Natural killer cell treated with Interleukin-12 subunit alpha and Interleukin-12 subunit beta and Interleukin-15 and Interleukin-18, amount 100 ng/mL, for 72 hours (primary cell): ENCODE results near the gene PIGK. TPM values are rescaled to one million over a fixed set of nuclear protein-coding genes. Genes with fewer than 3 reads are reported as not detected.

Experiments used
- ATAC-seq, 2 donors: fragments of 150-1000 bp; cut with Tn5 transposase in 1 of 2; sonication (Bioruptor Pico), chemical (Tn5 transposase) in 1 of 2; 2 replicates each; pipeline ENCODE4 v1.10.0; 2021
- DNase-seq: peaks from one replicate; pipeline ENCODE4 v3.0.0; 2022; ENCODE audit warnings: low spot score
- H3K27ac Mint-ChIP-seq, 2 donors: 1 replicate in 1 of 2; 2 replicates in 1 of 2; pipeline ENCODE4 v1.8.0; 2022; ENCODE audit warnings: mixed read lengths in 2 of 2, mild to moderate bottlenecking in 1 of 2, moderate library complexity in 1 of 2
- H3K27me3 Mint-ChIP-seq, 2 donors: 1 replicate in 1 of 2; 2 replicates in 1 of 2; pipeline ENCODE4 v1.8.0; 2022; ENCODE audit warnings: mixed read lengths in 2 of 2
- H3K36me3 Mint-ChIP-seq: one replicate; pipeline ENCODE4 v1.8.0; 2022; ENCODE audit warnings: mixed read lengths
- H3K4me1 Mint-ChIP-seq, 2 donors: 1 replicate in 1 of 2; 2 replicates in 1 of 2; pipeline ENCODE4 v1.8.0; 2022; ENCODE audit warnings: low read depth in 2 of 2, mixed read lengths in 2 of 2, mild to moderate bottlenecking in 1 of 2
- H3K4me3 Mint-ChIP-seq: one replicate; pipeline ENCODE4 v1.8.0; 2022; ENCODE audit warnings: mixed read lengths
- H3K9me3 Mint-ChIP-seq: 2 replicates; pipeline ENCODE4 v1.8.0; 2022; ENCODE audit warnings: mixed read lengths
- total RNA-seq, 2 donors: library from RNA; stranded (reverse); gene quantifications; one replicate each; pipeline ENCODE4 v1.2.3, GENCODE V29; 2022

PIGK gene
- total RNA-seq, 2 donors from 2014 or later, result 14.2 to 21.9 TPM

GRCh38 chr1:77063118-77063517 lies 156.1 kb downstream of the PIGK start:
- H3K36me3 Mint-ChIP-seq, result no peaks in the 10 kb centered on the region
- no peak overlapping the region for H3K27ac Mint-ChIP-seq
- ATAC-seq (no peak), DNase-seq (no peak)
- H3K9me3 Mint-ChIP-seq, result no peaks in the 10 kb centered on the region
- H3K27me3 Mint-ChIP-seq, result peaks cover 10 to 40% of the 10 kb centered on the region in 2 donors
- H3K4me3 Mint-ChIP-seq, result no peak overlapping the region
- H3K4me1 Mint-ChIP-seq, result no peaks in the 10 kb centered on the region

DNA sequence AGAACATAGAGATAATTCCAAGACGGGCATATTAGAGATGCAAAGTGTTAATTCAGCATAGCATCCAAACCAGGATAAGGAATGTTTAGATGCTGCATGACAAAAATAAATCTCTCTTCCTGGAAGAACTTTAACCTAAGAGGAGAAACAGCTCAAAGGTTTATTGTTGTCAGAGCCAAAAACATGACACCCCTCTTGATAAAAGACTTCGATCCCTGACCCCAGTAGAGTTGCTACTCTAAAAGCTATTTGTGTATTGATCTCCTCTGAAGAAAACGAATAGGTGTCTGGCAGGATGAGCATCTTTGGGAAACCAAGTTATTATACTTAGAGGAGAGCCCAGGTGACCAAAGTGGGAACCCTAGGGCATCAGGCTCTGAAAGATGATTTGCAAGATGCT lies 158.1 kb downstream of the PIGK start:
- H3K4me3 Mint-ChIP-seq, result no peak overlapping the region
- no peaks in the 10 kb centered on the region for H3K36me3 Mint-ChIP-seq
- peaks cover 12 to 38% of the 10 kb centered on the region in 2 donors for H3K27me3 Mint-ChIP-seq
- no peaks in the 10 kb centered on the region for H3K4me1 Mint-ChIP-seq
- ATAC-seq, result no peak
- DNase-seq, result no peak
- H3K9me3 Mint-ChIP-seq, result no peaks in the 10 kb centered on the region
- H3K27ac Mint-ChIP-seq, result no peak overlapping the region

DNA sequence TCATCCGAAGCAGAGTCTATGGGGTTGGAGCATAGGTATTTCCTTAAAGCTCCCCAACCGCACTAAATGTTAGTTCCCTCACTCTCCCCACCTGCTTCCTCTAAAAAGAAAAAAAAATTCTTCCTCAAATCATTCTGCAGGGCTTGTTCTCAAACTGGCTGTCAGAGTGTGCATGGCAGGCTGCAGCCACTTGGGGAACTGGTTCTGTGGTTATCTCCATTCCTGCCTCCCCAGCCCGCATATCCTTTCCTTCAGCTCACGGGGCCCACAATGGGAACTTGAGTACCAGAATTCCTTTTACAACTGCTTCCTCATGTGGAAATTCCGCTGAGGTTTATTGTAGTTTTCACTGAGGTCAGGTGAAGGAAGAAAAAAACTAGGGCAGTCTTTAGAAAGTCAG lies 159.2 kb downstream of the PIGK start:
- no peaks in the 10 kb centered on the region for H3K36me3 Mint-ChIP-seq
- no peaks in the 10 kb centered on the region for H3K4me1 Mint-ChIP-seq
- no peak overlapping the region for H3K4me3 Mint-ChIP-seq
- H3K27ac Mint-ChIP-seq, result no peak overlapping the region
- peaks cover 14 to 38% of the 10 kb centered on the region in 2 donors for H3K27me3 Mint-ChIP-seq
- H3K9me3 Mint-ChIP-seq, result no peaks in the 10 kb centered on the region
- DNase-seq (no peak), ATAC-seq (no peak)

GRCh38 chr1:77057994-77058585 lies 161.1 kb downstream of the PIGK start:
- ATAC-seq, result no peak
- DNase-seq, result no peak
- H3K9me3 Mint-ChIP-seq, result no peaks in the 10 kb centered on the region
- no peaks in the 10 kb centered on the region for H3K36me3 Mint-ChIP-seq
- H3K27me3 Mint-ChIP-seq, result peaks cover 14 to 38% of the 10 kb centered on the region in 2 donors
- no peaks in the 10 kb centered on the region for H3K4me1 Mint-ChIP-seq
- no peak overlapping the region for H3K27ac Mint-ChIP-seq
- no peak overlapping the region for H3K4me3 Mint-ChIP-seq

DNA sequence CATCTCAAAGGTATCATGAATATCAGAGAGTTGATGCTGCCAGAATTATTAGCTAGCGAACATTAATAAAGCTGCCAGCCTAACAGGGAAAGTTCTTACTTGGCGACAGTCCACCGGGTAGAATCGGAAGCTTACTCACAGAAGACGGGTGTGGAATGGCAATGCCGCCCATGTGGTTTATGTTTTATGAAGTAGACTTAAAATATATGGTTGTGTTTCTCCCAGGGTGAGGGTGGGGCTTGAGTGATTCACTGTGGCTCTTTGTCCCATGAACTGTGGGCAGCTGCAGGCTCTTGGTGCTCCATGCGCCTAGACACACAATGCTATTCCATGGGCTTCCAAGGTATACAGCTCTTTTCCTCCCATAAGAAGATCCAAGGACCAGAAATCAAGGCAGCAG lies 162.7 kb downstream of the PIGK start:
- DNase-seq (no peak), ATAC-seq (no peak)
- Mint-ChIP-seq H3K27ac (no peak overlapping the region), H3K27me3 (peaks cover 19 to 38% of the 10 kb centered on the region in 2 donors), H3K4me3 (no peak overlapping the region), H3K9me3 (no peaks in the 10 kb centered on the region), H3K36me3 (no peaks in the 10 kb centered on the region), H3K4me1 (no peaks in the 10 kb centered on the region)

- Mint-ChIP-seq H3K4me3 (no peak overlapping the region), H3K27ac (no peak overlapping the region), H3K36me3 (no peaks in the 10 kb centered on the region), H3K27me3 (peaks cover 9 to 11% of the 10 kb centered on the region in 2 donors), H3K9me3 (no peaks in the 10 kb centered on the region), H3K4me1 (peaks cover 11 to 14% of the 10 kb centered on the region in 2 donors)
- no peak for ATAC-seq
- DNase-seq, result no peak
Observed at GRCh38 chr1:77051425-77051824, 167.8 kb downstream of the PIGK start.

DNA sequence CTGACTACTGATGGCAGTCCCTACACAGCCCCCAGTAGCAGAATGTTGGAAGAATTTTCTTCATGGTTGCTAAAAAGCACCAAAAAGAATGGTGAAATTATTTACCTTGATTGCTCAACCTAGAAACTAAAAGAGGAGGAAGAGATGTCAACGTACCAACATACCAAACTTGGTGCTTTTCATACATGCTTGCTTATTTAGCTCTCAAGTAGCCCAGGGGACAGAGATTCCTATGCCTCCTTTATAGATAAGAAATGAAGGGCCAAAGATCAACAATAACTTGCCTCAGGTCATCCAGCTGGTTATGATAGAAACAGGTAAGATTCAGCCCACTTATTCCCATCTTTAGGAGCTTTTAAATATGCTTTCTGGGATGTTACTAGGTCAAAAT lies 170.6 kb downstream of the PIGK start:
- peaks cover 7% of the 10 kb centered on the region in 2 donors for H3K27me3 Mint-ChIP-seq
- no peaks in the 10 kb centered on the region for H3K36me3 Mint-ChIP-seq
- no peak overlapping the region for H3K4me3 Mint-ChIP-seq
- no peak overlapping the region for H3K27ac Mint-ChIP-seq
- no peak for ATAC-seq
- no peaks in the 10 kb centered on the region for H3K9me3 Mint-ChIP-seq
- peaks cover 14% of the 10 kb centered on the region in 2 donors for H3K4me1 Mint-ChIP-seq
- DNase-seq, result no peak

DNA sequence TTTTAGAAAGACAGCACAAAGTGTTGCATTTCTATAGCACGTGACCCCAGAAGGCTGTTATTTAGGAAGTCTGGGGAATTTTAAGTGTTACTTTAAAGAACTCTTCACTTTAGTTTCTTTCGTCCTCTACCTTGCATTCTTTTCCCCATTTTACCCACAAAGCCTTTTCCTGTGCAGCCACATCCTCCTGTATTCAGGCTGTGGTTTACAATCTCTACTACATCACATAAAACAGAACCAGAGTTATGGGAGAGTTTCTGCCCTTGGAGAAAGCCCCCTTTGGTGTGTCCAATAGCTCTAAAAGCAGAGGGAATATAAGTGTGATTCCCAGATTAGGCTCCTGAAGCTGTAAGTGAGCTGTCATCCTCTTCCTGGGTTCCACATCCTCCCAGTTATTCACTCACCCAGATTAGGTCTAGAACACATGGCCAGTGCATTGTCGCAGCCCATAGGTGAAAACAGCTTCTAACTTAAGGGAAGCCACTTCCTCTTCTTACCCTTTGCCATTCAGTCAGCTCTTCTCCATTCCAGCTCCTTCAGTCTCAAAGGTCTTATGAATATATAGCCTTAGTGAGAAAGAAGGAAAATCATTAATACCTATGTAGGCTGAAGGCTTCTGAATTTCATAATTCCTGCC lies 171.1 kb downstream of the PIGK start:
- H3K4me1 Mint-ChIP-seq, result peaks cover 14% of the 10 kb centered on the region in 2 donors
- peak in 1 of 2 donors; percentile 56 for ATAC-seq
- H3K4me3 Mint-ChIP-seq, result peak overlapping the region; percentile 24
- DNase-seq, result no peak
- no peaks in the 10 kb centered on the region for H3K36me3 Mint-ChIP-seq
- H3K27ac Mint-ChIP-seq, result no peak overlapping the region
- H3K27me3 Mint-ChIP-seq, result peaks cover 7% of the 10 kb centered on the region in 2 donors
- no peaks in the 10 kb centered on the region for H3K9me3 Mint-ChIP-seq

DNA sequence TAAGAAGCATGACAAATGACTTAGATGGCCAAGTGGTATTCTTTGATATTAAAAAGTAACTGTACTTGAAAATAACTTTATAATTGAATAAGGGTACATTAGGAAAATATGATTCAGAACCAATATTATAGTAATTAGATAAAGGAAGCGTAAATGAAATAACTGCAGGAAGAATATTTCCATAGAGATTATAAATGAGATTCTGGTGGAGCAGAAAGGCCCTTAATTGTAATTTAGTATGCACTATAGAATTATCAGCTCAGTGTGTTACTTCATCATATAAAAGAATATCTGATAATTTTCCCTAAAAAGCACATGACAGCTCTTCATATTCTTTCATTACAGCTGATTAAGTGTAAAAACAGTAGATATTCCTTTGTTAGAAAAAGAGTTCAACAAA lies 171.7 kb downstream of the PIGK start:
- ATAC-seq (no peak), DNase-seq (no peak)
- H3K27ac Mint-ChIP-seq, result no peak overlapping the region
- peaks cover 14% of the 10 kb centered on the region in 2 donors for H3K4me1 Mint-ChIP-seq
- H3K9me3 Mint-ChIP-seq, result no peaks in the 10 kb centered on the region
- peak overlapping the region; percentile 24 for H3K4me3 Mint-ChIP-seq
- peaks cover 7% of the 10 kb centered on the region in 2 donors for H3K27me3 Mint-ChIP-seq
- no peaks in the 10 kb centered on the region for H3K36me3 Mint-ChIP-seq

DNA sequence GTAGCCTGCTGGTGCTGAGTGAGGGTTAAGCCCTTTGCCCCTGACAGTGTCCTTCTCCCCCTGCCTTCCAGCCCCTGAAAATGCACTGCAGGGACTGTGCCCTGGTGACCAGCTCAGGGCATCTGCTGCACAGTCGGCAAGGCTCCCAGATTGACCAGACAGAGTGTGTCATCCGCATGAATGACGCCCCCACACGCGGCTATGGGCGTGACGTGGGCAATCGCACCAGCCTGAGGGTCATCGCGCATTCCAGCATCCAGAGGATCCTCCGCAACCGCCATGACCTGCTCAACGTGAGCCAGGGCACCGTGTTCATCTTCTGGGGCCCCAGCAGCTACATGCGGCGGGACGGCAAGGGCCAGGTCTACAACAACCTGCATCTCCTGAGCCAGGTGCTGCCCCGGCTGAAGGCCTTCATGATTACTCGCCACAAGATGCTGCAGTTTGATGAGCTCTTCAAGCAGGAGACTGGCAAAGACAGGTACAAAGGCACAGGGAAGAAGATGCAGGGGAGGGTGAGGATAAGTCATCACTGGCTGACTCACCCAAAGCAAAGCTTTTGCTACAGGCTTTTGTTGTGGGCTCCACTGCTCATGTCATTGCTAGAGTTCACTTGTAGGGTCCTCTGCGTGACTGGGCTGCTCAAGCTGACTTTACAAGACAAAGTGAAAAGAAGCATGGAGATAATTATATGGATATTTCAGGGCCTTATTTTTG lies 174.9 kb downstream of the PIGK start:
- ATAC-seq (no peak), DNase-seq (no peak)
- Mint-ChIP-seq H3K9me3 (no peaks in the 10 kb centered on the region), H3K4me1 (peaks cover 14% of the 10 kb centered on the region in 2 donors), H3K36me3 (no peaks in the 10 kb centered on the region), H3K27ac (no peak overlapping the region), H3K27me3 (peaks cover 0 to 4% of the 10 kb centered on the region in 2 donors), H3K4me3 (no peak overlapping the region)

DNA sequence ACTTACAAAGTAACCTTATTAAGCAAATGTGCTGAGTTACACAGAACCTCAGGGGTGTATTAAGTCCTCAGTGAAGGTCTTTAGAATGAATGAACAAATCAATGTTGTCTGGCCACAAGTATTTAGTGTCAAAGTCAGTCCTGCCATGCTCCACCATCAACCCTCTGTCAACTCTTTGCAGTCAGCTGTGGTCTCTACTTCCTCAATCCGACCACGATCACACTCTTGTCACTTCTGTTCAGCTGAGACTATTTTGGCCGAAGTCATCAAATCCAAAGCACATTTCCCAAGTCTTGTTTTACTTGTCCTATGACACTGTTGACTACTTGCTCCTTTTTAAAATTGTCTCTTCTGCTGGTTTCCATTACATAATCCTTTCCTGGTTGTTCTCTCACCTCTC lies 178.4 kb downstream of the PIGK start:
- peaks cover 7 to 9% of the 10 kb centered on the region in 2 donors for H3K27me3 Mint-ChIP-seq
- peaks cover 4% of the 10 kb centered on the region for H3K36me3 Mint-ChIP-seq
- H3K4me3 Mint-ChIP-seq, result no peak overlapping the region
- ATAC-seq (no peak), DNase-seq (no peak)
- H3K9me3 Mint-ChIP-seq, result peaks cover 4% of the 10 kb centered on the region
- H3K4me1 Mint-ChIP-seq, result peaks cover 0 to 3% of the 10 kb centered on the region in 2 donors
- no peak overlapping the region for H3K27ac Mint-ChIP-seq

GRCh38 chr1:77039739-77040138 lies 179.5 kb downstream of the PIGK start:
- H3K27me3 Mint-ChIP-seq, result peaks cover 7 to 9% of the 10 kb centered on the region in 2 donors
- DNase-seq (no peak), ATAC-seq (no peak)
- peaks cover 4% of the 10 kb centered on the region for H3K9me3 Mint-ChIP-seq
- H3K4me1 Mint-ChIP-seq, result no peaks in the 10 kb centered on the region
- H3K36me3 Mint-ChIP-seq, result peaks cover 4% of the 10 kb centered on the region
- H3K27ac Mint-ChIP-seq, result no peak overlapping the region
- H3K4me3 Mint-ChIP-seq, result no peak overlapping the region

- H3K4me1 Mint-ChIP-seq, result no peaks in the 10 kb centered on the region
- H3K36me3 Mint-ChIP-seq, result peaks cover 4% of the 10 kb centered on the region
- H3K4me3 Mint-ChIP-seq, result no peak overlapping the region
- peaks cover 4% of the 10 kb centered on the region for H3K9me3 Mint-ChIP-seq
- H3K27ac Mint-ChIP-seq, result no peak overlapping the region
- DNase-seq, result no peak
- peaks cover 9% of the 10 kb centered on the region in 2 donors for H3K27me3 Mint-ChIP-seq
- no peak for ATAC-seq
Observed at GRCh38 chr1:77039111-77039510, 180.1 kb downstream of the PIGK start.
